ENCODE data around the gene WDR81.

The WDR81 gene

DNA sequence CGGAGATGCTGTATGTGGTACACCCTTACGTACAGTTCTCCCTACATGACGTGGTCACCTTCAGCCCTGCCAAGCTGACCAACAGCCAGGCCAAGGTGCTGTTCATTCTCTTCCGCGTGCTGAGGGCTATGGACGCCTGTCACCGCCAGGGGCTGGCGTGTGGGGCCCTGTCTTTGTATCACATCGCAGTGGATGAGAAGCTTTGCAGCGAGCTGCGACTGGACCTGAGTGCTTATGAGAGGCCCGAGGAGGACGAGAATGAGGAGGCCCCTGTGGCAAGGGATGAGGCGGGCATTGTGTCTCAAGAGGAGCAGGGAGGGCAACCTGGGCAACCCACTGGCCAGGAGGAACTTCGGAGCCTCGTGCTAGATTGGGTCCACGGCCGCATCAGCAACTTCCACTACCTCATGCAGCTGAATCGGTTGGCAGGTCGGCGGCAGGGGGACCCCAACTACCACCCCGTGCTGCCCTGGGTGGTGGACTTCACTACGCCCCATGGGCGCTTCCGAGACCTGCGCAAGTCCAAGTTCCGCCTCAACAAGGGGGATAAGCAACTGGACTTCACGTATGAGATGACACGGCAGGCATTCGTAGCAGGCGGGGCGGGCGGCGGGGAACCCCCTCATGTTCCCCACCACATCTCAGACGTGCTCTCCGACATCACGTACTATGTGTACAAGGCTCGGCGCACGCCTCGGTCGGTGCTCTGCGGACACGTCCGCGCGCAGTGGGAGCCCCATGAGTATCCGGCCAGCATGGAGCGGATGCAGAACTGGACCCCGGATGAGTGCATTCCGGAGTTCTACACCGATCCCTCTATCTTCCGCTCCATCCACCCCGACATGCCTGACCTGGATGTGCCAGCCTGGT is 1.4 kb downstream of the WDR81 start:
- H3K9me3 ChIP-seq (ENCODE audit: low read length) = no peaks in the 10 kb centered on the region
- no peak overlapping the region for H2AFZ ChIP-seq (ENCODE audit: low read length)
- H3K9me2 ChIP-seq (ENCODE audit: low read depth, low read length) = no peaks in the 10 kb centered on the region
- TF ChIP-seq EZH2 (IDR thresholded peaks at IDR 0.05; ENCODE audit: borderline replicate concordance, low read length) = no peak
- TF ChIP-seq, protein P1, sequence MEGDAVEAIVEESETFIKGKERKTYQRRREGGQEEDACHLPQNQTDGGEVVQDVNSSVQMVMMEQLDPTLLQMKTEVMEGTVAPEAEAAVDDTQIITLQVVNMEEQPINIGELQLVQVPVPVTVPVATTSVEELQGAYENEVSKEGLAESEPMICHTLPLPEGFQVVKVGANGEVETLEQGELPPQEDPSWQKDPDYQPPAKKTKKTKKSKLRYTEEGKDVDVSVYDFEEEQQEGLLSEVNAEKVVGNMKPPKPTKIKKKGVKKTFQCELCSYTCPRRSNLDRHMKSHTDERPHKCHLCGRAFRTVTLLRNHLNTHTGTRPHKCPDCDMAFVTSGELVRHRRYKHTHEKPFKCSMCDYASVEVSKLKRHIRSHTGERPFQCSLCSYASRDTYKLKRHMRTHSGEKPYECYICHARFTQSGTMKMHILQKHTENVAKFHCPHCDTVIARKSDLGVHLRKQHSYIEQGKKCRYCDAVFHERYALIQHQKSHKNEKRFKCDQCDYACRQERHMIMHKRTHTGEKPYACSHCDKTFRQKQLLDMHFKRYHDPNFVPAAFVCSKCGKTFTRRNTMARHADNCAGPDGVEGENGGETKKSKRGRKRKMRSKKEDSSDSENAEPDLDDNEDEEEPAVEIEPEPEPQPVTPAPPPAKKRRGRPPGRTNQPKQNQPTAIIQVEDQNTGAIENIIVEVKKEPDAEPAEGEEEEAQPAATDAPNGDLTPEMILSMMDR (IDR thresholded peaks at IDR 0.05; ENCODE audit: low read length) = no peak
- peaks cover 79% of the 10 kb centered on the region for H3K4me1 ChIP-seq (ENCODE audit: insufficient read depth, low read length, severe bottlenecking)
- peak overlapping the region; percentile 86; the same call in 1 of the 2 replicates for H3K9ac ChIP-seq (ENCODE audit: low read length)
- H3K79me2 ChIP-seq (ENCODE audit: insufficient read depth, low read length) = no peaks in the 10 kb centered on the region
- H3K27me3 ChIP-seq (ENCODE audit: insufficient read depth, low read length) = no peaks in the 10 kb centered on the region
- H3K4me2 ChIP-seq (ENCODE audit: low read length) = peak overlapping the region; percentile 95
- H3K4me3 ChIP-seq (ENCODE audit: low read depth, low read length, poor library complexity, severe bottlenecking) = peak overlapping the region; percentile 88
- H3F3A ChIP-seq (ENCODE audit: insufficient read depth, low read length) = no peaks in the 10 kb centered on the region; the same call in 1 of the 2 replicates
- H3K27ac ChIP-seq (ENCODE audit: low read depth, low read length, poor library complexity, severe bottlenecking) = peak overlapping the region; percentile 40
- peaks cover 16% of the 10 kb centered on the region; the same call in 1 of the 2 replicates for H3K36me3 ChIP-seq (ENCODE audit: insufficient read depth, low read length)
- H4K20me1 ChIP-seq (ENCODE audit: insufficient read depth, low read length) = no peaks in the 10 kb centered on the region

DNA sequence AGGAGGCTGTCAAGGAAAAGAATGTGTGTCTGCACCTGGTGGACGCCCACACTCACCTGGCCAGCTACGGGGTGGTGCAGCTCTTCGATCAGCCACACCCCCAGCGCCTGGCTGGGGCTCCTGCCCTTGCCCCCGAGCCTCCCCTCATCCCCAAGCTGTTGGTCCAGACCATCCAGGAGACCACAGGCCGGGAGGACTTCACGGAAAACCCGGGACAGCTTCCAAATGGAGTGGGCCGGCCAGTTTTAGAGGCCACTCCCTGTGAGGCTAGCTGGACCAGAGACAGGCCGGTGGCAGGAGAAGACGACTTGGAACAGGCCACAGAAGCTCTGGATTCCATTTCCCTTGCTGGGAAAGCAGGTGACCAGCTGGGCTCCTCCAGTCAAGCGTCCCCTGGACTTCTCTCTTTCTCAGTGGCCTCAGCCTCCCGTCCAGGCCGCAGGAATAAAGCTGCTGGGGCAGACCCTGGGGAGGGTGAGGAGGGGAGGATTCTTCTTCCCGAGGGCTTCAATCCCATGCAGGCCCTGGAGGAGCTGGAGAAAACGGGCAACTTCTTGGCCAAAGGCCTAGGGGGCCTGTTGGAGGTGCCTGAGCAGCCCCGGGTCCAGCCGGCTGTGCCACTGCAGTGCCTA is 2.2 kb downstream of the WDR81 start:
- Histone ChIP-seq H3F3A (ENCODE audit: insufficient read depth, low read length) (no peaks in the 10 kb centered on the region; the same call in 1 of the 2 replicates), H3K4me1 (ENCODE audit: insufficient read depth, low read length, severe bottlenecking) (peaks cover 83% of the 10 kb centered on the region), H3K9me2 (ENCODE audit: low read depth, low read length) (no peaks in the 10 kb centered on the region), H3K79me2 (ENCODE audit: insufficient read depth, low read length) (no peaks in the 10 kb centered on the region), H3K27ac (ENCODE audit: low read depth, low read length, poor library complexity, severe bottlenecking) (no peak overlapping the region), H3K9ac (ENCODE audit: low read length) (no peak overlapping the region), H3K27me3 (ENCODE audit: insufficient read depth, low read length) (no peaks in the 10 kb centered on the region), H2AFZ (ENCODE audit: low read length) (no peak overlapping the region), H3K9me3 (ENCODE audit: low read length) (no peaks in the 10 kb centered on the region), H4K20me1 (ENCODE audit: insufficient read depth, low read length) (no peaks in the 10 kb centered on the region), H3K4me3 (ENCODE audit: low read depth, low read length, poor library complexity, severe bottlenecking) (no peak overlapping the region), H3K36me3 (ENCODE audit: insufficient read depth, low read length) (peaks cover 20% of the 10 kb centered on the region; the same call in 1 of the 2 replicates), H3K4me2 (ENCODE audit: low read length) (no peak overlapping the region; the same call in 1 of the 2 replicates)
- TF ChIP-seq EZH2 (IDR thresholded peaks at IDR 0.05; ENCODE audit: borderline replicate concordance, low read length) = no peak
- TF ChIP-seq, protein P1 (IDR thresholded peaks at IDR 0.05; ENCODE audit: low read length) = no peak

DNA sequence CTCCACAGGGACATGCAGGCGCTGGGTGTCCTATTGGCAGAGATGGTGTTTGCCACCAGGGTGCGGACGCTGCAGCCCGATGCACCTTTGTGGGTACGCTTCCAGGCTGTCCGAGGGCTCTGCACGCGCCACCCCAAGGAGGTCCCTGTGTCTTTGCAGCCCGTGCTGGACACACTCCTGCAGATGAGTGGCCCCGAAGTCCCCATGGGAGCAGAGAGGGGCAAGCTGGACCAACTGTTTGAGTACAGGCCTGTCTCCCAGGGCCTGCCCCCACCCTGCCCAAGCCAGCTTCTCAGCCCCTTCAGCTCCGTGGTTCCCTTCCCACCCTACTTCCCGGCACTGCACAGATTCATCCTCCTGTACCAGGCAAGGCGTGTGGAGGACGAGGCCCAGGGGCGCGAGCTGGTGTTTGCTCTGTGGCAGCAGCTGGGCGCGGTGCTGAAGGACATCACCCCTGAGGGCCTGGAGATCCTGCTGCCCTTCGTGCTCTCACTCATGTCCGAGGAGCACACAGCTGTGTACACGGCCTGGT is 2.8 kb downstream of the WDR81 start:
- H3K9me3 ChIP-seq (ENCODE audit: low read length) = no peaks in the 10 kb centered on the region
- H2AFZ ChIP-seq (ENCODE audit: low read length) = no peak overlapping the region
- no peaks in the 10 kb centered on the region for H3K27me3 ChIP-seq (ENCODE audit: insufficient read depth, low read length)
- peaks cover 20% of the 10 kb centered on the region; the same call in 1 of the 2 replicates for H3K36me3 ChIP-seq (ENCODE audit: insufficient read depth, low read length)
- H3K4me2 ChIP-seq (ENCODE audit: low read length) = peak overlapping the region; percentile 73
- no peak overlapping the region; the same call in 1 of the 2 replicates for H3K9ac ChIP-seq (ENCODE audit: low read length)
- no peaks in the 10 kb centered on the region for H4K20me1 ChIP-seq (ENCODE audit: insufficient read depth, low read length)
- H3F3A ChIP-seq (ENCODE audit: insufficient read depth, low read length) = no peaks in the 10 kb centered on the region; the same call in 1 of the 2 replicates
- H3K4me3 ChIP-seq (ENCODE audit: low read depth, low read length, poor library complexity, severe bottlenecking) = peak overlapping the region; percentile 54
- no peak for TF ChIP-seq EZH2 (IDR thresholded peaks at IDR 0.05; ENCODE audit: borderline replicate concordance, low read length)
- TF ChIP-seq, protein P1 (IDR thresholded peaks at IDR 0.05; ENCODE audit: low read length) = no peak
- H3K27ac ChIP-seq (ENCODE audit: low read depth, low read length, poor library complexity, severe bottlenecking) = peak overlapping the region; percentile 89
- no peaks in the 10 kb centered on the region for H3K9me2 ChIP-seq (ENCODE audit: low read depth, low read length)
- peaks cover 80% of the 10 kb centered on the region for H3K4me1 ChIP-seq (ENCODE audit: insufficient read depth, low read length, severe bottlenecking)
- no peaks in the 10 kb centered on the region for H3K79me2 ChIP-seq (ENCODE audit: insufficient read depth, low read length)

All from OCI-LY1 (cell line).